ENCODE results near the gene HADHB.

GRCh38 chr2:26230806-26231205 lies 13.9 kb upstream of the HADHB start:
- no peak for TF ChIP-seq EZH2 (IDR thresholded peaks at IDR 0.05)
- TF ChIP-seq, protein P1, sequence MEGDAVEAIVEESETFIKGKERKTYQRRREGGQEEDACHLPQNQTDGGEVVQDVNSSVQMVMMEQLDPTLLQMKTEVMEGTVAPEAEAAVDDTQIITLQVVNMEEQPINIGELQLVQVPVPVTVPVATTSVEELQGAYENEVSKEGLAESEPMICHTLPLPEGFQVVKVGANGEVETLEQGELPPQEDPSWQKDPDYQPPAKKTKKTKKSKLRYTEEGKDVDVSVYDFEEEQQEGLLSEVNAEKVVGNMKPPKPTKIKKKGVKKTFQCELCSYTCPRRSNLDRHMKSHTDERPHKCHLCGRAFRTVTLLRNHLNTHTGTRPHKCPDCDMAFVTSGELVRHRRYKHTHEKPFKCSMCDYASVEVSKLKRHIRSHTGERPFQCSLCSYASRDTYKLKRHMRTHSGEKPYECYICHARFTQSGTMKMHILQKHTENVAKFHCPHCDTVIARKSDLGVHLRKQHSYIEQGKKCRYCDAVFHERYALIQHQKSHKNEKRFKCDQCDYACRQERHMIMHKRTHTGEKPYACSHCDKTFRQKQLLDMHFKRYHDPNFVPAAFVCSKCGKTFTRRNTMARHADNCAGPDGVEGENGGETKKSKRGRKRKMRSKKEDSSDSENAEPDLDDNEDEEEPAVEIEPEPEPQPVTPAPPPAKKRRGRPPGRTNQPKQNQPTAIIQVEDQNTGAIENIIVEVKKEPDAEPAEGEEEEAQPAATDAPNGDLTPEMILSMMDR (IDR thresholded peaks at IDR 0.05 in 2 of 3, conservative IDR thresholded peaks at IDR 0.05 in 1 of 3; ENCODE audit: borderline replicate concordance in 1 of 3, insufficient read depth in 1 of 3, low read depth in 2 of 3, low read length in 2 of 3): no peak
- TF ChIP-seq MAX (IDR thresholded peaks at IDR 0.05): no peak
- no peak for TF ChIP-seq ZNF274 (IDR thresholded peaks at IDR 0.05; ENCODE audit: low read depth, low read length)
- no peak for TF ChIP-seq SIN3A (IDR thresholded peaks at IDR 0.05; ENCODE audit: low read depth)
- TF ChIP-seq, protein P2, sequence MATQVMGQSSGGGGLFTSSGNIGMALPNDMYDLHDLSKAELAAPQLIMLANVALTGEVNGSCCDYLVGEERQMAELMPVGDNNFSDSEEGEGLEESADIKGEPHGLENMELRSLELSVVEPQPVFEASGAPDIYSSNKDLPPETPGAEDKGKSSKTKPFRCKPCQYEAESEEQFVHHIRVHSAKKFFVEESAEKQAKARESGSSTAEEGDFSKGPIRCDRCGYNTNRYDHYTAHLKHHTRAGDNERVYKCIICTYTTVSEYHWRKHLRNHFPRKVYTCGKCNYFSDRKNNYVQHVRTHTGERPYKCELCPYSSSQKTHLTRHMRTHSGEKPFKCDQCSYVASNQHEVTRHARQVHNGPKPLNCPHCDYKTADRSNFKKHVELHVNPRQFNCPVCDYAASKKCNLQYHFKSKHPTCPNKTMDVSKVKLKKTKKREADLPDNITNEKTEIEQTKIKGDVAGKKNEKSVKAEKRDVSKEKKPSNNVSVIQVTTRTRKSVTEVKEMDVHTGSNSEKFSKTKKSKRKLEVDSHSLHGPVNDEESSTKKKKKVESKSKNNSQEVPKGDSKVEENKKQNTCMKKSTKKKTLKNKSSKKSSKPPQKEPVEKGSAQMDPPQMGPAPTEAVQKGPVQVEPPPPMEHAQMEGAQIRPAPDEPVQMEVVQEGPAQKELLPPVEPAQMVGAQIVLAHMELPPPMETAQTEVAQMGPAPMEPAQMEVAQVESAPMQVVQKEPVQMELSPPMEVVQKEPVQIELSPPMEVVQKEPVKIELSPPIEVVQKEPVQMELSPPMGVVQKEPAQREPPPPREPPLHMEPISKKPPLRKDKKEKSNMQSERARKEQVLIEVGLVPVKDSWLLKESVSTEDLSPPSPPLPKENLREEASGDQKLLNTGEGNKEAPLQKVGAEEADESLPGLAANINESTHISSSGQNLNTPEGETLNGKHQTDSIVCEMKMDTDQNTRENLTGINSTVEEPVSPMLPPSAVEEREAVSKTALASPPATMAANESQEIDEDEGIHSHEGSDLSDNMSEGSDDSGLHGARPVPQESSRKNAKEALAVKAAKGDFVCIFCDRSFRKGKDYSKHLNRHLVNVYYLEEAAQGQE (IDR thresholded peaks at IDR 0.05; ENCODE audit: low read depth): no peak

Measured in HCT116 (cell line).